ENCODE data around the gene VPS37D.
A peak's percentile ranks its signal among the peaks of the same experiment; 100 is the strongest.

The VPS37D gene

DNA sequence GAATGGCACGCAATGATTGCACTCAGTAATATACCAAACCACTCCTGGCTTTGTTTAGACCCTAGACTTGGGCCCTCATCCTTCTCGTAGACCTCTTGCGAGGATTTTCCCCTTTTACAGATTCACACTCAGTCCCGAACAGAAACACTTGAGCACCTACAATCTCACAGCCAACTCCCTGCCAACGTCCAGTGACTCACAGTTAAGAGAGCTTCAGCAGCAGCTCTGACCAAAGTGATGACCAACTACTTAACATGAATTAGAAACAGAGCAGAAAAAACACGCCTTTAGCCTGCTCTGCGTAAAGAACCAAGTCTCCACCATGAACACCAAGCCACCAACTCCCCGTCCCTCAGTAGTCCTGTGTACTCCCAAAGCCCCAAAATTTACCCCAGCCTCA is 13.4 kb downstream of the VPS37D start:
- no peak for DNase-seq

DNA sequence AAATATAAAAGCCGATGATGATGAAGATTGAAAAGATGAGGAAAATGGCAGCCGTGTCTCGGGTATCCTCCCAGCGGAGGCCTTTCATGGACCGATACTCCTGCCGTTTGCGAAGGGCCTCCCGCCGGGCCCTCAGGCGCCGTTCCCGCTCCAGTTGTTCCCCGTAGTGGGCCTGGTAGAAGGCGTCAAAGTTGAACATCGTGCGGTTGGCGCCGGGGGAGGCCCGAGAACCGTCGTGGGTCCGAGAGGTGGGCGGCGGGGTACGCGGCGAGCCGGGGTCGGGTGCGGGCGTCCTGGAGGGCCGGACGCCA is 15.1 kb downstream of the VPS37D start:
- DNase-seq: no peak

- DNase-seq: peak; percentile 94
Measured at GRCh38 chr7:73683056-73683787, 15.6 kb downstream of the VPS37D start, which contains the start of the genes BUD23 and DNAJC30. TSS of gene BUD23 (plus strand) at chr7:73683597. CDS start at chr7:73683626, 29 bp downstream. TSS of gene DNAJC30 (minus strand) at chr7:73683453. CDS start at chr7:73683423, 30 bp downstream.

DNA sequence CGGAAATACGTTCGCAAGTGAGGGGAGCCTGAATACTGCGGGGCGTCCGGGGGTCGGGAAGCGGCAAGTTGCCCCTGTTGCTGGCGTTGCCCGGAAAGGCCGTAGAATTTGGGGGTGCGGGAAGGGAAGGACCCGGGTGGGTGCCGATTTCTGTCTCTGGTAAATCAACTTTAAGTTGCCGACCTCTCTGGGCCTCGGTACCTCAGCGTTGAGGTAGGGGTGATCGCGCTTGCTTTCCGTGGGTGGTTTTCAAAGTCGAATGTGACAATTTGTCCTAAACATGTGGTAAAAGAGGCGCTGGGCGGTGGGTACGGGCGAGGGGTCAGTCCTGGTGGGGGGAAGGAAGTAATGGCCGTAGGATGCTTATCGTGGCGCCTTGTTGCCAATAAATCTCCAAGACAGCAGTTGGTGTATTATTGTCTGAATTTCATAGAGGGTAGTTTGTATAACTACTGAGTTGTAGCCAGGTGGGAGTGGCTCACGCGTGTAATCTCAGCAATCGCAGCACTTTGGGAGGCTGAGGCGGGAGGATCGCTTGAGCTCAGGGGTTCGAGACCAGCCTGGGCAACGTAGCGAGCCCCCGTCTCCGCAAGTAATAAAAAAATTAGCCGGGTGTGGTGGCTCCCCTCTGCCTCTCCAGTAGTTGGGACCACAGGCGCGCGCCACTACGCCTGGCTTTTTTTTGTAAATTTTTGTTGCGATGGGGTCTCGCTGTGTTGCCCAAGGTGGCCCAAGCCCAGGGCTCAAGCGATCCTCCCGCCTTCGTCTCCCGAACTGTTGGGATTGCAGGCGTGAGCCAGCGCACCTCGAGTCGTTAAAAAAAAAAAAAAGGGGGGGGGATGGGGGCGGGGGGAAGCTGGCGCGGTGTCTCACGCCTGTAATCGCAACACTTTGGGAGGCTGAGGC is 16.4 kb downstream of the VPS37D start:
- no peak for DNase-seq

GRCh38 chr7:73685311-73685710 is 17.7 kb downstream of the VPS37D start:
- no peak for DNase-seq

DNA sequence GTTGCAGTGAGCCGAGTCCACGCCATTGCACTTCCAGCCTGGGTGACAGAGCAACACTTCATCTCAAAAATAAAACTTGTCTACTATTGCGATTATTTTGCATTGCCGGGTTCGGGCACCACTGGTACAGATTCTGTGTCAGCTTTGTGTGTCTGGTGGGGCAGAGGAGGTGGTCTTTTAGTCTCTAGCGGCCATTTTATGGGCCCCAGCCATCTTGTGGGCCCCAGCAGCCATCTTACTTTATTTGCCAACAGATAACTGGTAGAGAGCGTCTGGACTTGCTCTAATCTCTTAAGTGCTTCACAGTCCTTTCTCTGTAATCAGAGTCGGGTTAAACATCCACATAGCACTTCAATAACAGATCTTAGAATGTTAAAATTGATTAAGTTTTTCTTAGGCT is 20.7 kb downstream of the VPS37D start:
- no peak for DNase-seq

GRCh38 chr7:73690646-73691045 is 23.0 kb downstream of the VPS37D start:
- no peak for DNase-seq

GRCh38 chr7:73696372-73696771 is 28.7 kb downstream of the VPS37D start:
- DNase-seq: no peak

DNA sequence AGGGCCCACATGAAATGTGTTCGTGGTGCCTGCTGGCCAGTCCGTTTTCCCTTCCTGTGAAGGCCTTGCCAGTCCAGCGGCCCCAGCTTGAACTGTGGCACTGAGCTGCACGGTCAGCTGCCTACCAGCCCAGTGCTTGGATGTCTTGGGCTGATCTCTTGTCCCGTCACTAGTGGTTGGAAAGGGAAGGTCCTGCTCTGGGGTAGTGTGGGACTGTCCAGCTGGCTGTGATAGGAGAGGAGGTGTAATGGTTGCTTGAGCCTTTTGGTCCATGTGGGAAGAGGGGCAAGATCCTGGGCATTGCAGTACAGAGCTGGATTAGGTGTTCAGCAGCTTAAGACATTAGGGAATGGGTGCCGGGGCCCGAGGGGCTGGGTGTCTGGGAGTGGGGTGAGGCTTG is 30.8 kb downstream of the VPS37D start:
- no peak for DNase-seq

GRCh38 chr7:73699370-73700068 is 31.9 kb downstream of the VPS37D start:
- DNase-seq: no peak

- DNase-seq: no peak
Measured at GRCh38 chr7:73700069-73700423, 32.4 kb downstream of the VPS37D start.

DNA sequence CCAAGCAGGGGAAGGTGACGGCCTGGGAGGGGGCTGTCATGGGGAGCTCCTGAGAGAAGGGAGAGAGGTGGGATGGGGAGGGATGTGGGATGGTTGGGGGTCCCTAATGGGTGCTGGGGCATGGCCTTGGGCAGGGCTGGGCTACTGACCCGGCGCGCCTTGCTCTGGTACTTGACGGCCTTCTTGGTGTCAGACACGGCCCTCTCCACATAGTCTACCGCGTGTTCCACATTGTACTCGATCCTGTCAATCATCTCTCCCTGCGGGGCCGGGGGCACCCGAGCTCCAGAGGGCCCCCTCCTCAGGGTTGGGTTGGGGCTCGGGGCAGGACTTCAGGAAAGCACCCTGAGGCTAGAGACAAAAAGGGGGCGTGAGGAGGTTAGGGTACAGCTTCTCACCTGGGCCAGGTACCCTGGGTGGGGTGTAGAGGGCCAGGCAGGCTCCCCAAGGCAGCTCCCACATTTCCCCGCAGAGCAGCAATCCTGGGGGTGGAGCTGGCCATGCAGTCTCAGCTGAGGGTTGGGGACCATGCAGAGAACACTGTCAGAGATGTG is 33.0 kb downstream of the VPS37D start:
- no peak for DNase-seq

- DNase-seq: no peak
Measured at GRCh38 chr7:73701357-73701995, 33.8 kb downstream of the VPS37D start.

- DNase-seq: no peak
Measured at GRCh38 chr7:73702226-73702625, 34.6 kb downstream of the VPS37D start.

GRCh38 chr7:73702665-73703064 is 35.0 kb downstream of the VPS37D start:
- DNase-seq: no peak

DNA sequence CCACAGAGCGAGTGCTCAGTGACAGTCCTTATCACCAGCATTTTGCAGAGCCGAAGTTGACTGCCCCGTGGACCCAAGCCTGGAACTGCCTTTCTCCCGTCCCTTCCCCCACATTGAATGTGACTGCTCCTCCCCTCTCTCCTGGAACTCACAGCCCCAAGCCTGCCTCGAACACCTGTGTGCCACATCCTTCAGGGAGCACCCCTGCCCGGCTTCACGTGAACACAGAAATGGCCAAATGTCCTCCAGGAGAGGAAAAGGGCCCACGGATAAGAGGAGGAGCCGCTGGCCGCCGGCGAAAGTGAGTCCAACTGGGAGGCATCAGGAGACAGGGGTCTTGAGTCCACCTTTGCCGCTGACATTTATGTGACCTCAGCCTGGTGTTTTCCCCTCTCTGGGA is 35.6 kb downstream of the VPS37D start:
- DNase-seq: no peak

- DNase-seq: no peak
Measured at GRCh38 chr7:73703757-73704639, 36.4 kb downstream of the VPS37D start.

- no peak for DNase-seq
Measured at GRCh38 chr7:73704640-73705550, 37.3 kb downstream of the VPS37D start.

DNA sequence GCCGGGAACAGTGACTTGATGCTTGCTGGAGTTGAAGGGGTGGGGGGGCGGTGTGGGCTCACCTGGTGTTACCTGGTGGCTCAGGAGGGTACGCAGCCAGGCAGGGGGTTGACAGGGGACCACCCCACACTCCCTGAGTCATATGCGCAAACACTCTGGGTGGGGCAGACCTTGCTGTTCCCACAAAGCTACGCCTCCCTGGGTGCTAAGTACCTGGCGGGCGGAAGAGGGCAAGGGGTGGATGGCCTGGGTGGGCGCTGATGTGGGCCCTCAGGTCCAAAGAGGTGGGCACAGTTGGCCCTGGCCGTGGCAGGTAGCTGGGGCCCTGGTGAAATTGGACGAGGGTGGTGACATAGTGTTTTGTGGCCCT is 37.9 kb downstream of the VPS37D start:
- DNase-seq: no peak
